HepG2 (cell line): ENCODE measurements around the gene ARHGAP32. TPM values are rescaled to one million over a fixed set of nuclear protein-coding genes. Genes with fewer than 3 reads are reported as not detected.

ENCODE experiments used
- ATF7-NPFF ChIP-seq: sonication (generic); formaldehyde crosslinking; IDR thresholded peaks from 2 replicates; pipeline ENCODE4 v1.8.1; 2023; ENCODE audit warnings: mild to moderate bottlenecking, low read depth, missing genetic modification reagents, moderate library complexity
- BHLHE40 ChIP-seq: IDR thresholded peaks from 2 replicates; pipeline ENCODE4 v1.6.1; 2011; ENCODE audit warnings: low read length, improper control_type of control experiment
- FOXK2 ChIP-seq: fragments of 450-650 bp; IDR thresholded peaks from 2 replicates; pipeline ENCODE4 v1.6.1; 2016
- HMG20A ChIP-seq: IDR thresholded peaks from 2 replicates; pipeline ENCODE4 v1.6.1; 2016; ENCODE audit warnings: borderline replicate concordance
- HOXD1 ChIP-seq: sonication (generic); formaldehyde crosslinking; IDR thresholded peaks from 2 replicates; pipeline ENCODE4 v1.5.0; 2020; ENCODE audit warnings: missing genetic modification reagents
- JUN ChIP-seq: sonication (generic); formaldehyde crosslinking; IDR thresholded peaks from 2 replicates; pipeline ENCODE4 v1.4.0; 2020; ENCODE audit warnings: mild to moderate bottlenecking, missing genetic modification reagents
- KLF11 ChIP-seq: IDR thresholded peaks from 2 replicates; pipeline ENCODE4 v1.6.1; 2016; ENCODE audit warnings: missing compliant biosample characterization
- KLF12 ChIP-seq: sonication (generic); formaldehyde crosslinking; IDR thresholded peaks from 2 replicates; pipeline ENCODE4 v1.4.0; 2020; ENCODE audit warnings: missing genetic modification reagents, borderline replicate concordance
- KLF9 ChIP-seq: IDR thresholded peaks from 2 replicates; pipeline ENCODE4 v1.6.1; 2016; ENCODE audit warnings: low read depth
- MED13 ChIP-seq: sonication (generic); formaldehyde crosslinking; IDR thresholded peaks from 2 replicates; pipeline ENCODE4 v1.5.0; 2020; ENCODE audit warnings: missing genetic modification reagents
- MEIS2 ChIP-seq: sonication (generic); formaldehyde crosslinking; IDR thresholded peaks from 2 replicates; pipeline ENCODE4 v1.9.0; 2021; ENCODE audit warnings: mild to moderate bottlenecking, missing genetic modification reagents
- NR2F6 ChIP-seq, 2 experiments: IDR thresholded peaks; 2 replicates each; pipeline ENCODE4 v1.6.1; 2016; ENCODE audit warnings: antibody characterized with exemption in 1 of 2, mild to moderate bottlenecking in 1 of 2
- PHB2 ChIP-seq: fragments of 450-650 bp; IDR thresholded peaks from 2 replicates; pipeline ENCODE4 v1.6.1; 2018; ENCODE audit not compliant: partially characterized antibody
- PPARG ChIP-seq: conservative IDR thresholded peaks from 2 replicates; pipeline ENCODE4 v1.6.1; 2016; ENCODE audit warnings: missing biosample characterization, missing genetic modification reagents
- SMAD3 ChIP-seq: sonication (generic); formaldehyde crosslinking; IDR thresholded peaks from 2 replicates; pipeline ENCODE4 v1.4.0; 2020; ENCODE audit warnings: missing genetic modification reagents
- TARDBP ChIP-seq: sonication (generic); formaldehyde crosslinking; IDR thresholded peaks from 2 replicates; pipeline ENCODE4 v1.8.0; 2022; ENCODE audit warnings: mild to moderate bottlenecking, missing genetic modification reagents
- TCF7 ChIP-seq: sonication (generic); IDR thresholded peaks from 2 replicates; pipeline ENCODE4 v1.6.1; 2016; ENCODE audit warnings: antibody characterized with exemption, low read depth
- TCF7L2 ChIP-seq: IDR thresholded peaks from 2 replicates; pipeline ENCODE4 v1.6.1; 2011; ENCODE audit warnings: mild to moderate bottlenecking, low read depth, low read length, moderate library complexity
- TEAD3 ChIP-seq: optimal IDR thresholded peaks from 2 replicates; pipeline ENCODE3; 2016; ENCODE audit warnings: borderline replicate concordance
- ZFP36L2 ChIP-seq: sonication (generic); formaldehyde crosslinking; IDR thresholded peaks from 2 replicates; pipeline ENCODE4 v1.4.0; 2020; ENCODE audit warnings: missing genetic modification reagents
- ZMYM2 ChIP-seq: sonication (generic); formaldehyde crosslinking; IDR thresholded peaks from 2 replicates; pipeline ENCODE4 v1.8.0; 2022; ENCODE audit warnings: mild to moderate bottlenecking, missing genetic modification reagents
- ZNF12 ChIP-seq: sonication (generic); formaldehyde crosslinking; IDR thresholded peaks from 2 replicates; pipeline ENCODE4 v1.5.0; 2020; ENCODE audit warnings: missing genetic modification reagents
- ZNF354B ChIP-seq: sonication (generic); formaldehyde crosslinking; IDR thresholded peaks from 2 replicates; pipeline ENCODE4 v1.8.0; 2022; ENCODE audit warnings: mild to moderate bottlenecking, missing genetic modification reagents
- ZNF431 ChIP-seq: sonication (generic); formaldehyde crosslinking; IDR thresholded peaks from 2 replicates; pipeline ENCODE4 v1.9.0; 2022; ENCODE audit warnings: missing genetic modification reagents, low read depth, mild to moderate bottlenecking, borderline replicate concordance
- ZNF780A ChIP-seq: sonication (generic); formaldehyde crosslinking; IDR thresholded peaks from 2 replicates; pipeline ENCODE4 v1.8.0; 2022; ENCODE audit warnings: mild to moderate bottlenecking, missing genetic modification reagents, moderate library complexity
- ZSCAN29 ChIP-seq: sonication (generic); formaldehyde crosslinking; conservative IDR thresholded peaks from 2 replicates; pipeline ENCODE4 v1.4.0; 2020; ENCODE audit warnings: mild to moderate bottlenecking, missing genetic modification reagents
- polyA plus RNA-seq, 8 experiments: library from polyadenylated mRNA; depleted of rRNA in 3 of 8; stranded (reverse) in 7 of 8; unstranded in 1 of 8; fragments of >200 nt; fragmentation: Illumina TruSeq in 4 of 8; extraction: Trizol in 4 of 8; gene quantifications; 2 replicates each; pipeline versions ENCODE4 v1.2.1 to v1.2.3, GENCODE V29; 2011 to 2016; ENCODE audit warnings: low read depth in 4 of 8, missing spikeins in 1 of 8, mixed read lengths in 1 of 8; ENCODE audit not compliant: insufficient read depth in 1 of 8
- total RNA-seq, 5 experiments: library from RNA; depleted of rRNA; stranded (reverse); fragments of >200 nt; fragmentation: Illumina TruSeq; extraction: Trizol; gene quantifications; 2 replicates each; pipeline ENCODE4 v1.2.3, GENCODE V29; 2016; ENCODE audit warnings: low read depth in 1 of 5
- TF ChIP-seq, protein P1 (sequence below): IDR thresholded peaks from 2 replicates; pipeline ENCODE4 v1.6.1; 2016; ENCODE audit warnings: low read depth, control low read depth
- TF ChIP-seq, protein P2 (sequence below): sonication (generic); formaldehyde crosslinking; IDR thresholded peaks from 2 replicates; pipeline ENCODE4 v1.4.0; 2020; ENCODE audit warnings: missing genetic modification reagents
- TF ChIP-seq, protein P3 (sequence below): sonication (generic); formaldehyde crosslinking; conservative IDR thresholded peaks from 2 replicates; pipeline ENCODE4 v1.8.0; 2022; ENCODE audit warnings: mild to moderate bottlenecking, moderate library complexity, missing genetic modification reagents

Gene ARHGAP32
- total and polyA plus RNA-seq, 2 of the 13 experiments (the other 11 are each of a cell fraction or from before 2014, with no cell fraction given) = 6.3 to 8.2 TPM

DNA sequence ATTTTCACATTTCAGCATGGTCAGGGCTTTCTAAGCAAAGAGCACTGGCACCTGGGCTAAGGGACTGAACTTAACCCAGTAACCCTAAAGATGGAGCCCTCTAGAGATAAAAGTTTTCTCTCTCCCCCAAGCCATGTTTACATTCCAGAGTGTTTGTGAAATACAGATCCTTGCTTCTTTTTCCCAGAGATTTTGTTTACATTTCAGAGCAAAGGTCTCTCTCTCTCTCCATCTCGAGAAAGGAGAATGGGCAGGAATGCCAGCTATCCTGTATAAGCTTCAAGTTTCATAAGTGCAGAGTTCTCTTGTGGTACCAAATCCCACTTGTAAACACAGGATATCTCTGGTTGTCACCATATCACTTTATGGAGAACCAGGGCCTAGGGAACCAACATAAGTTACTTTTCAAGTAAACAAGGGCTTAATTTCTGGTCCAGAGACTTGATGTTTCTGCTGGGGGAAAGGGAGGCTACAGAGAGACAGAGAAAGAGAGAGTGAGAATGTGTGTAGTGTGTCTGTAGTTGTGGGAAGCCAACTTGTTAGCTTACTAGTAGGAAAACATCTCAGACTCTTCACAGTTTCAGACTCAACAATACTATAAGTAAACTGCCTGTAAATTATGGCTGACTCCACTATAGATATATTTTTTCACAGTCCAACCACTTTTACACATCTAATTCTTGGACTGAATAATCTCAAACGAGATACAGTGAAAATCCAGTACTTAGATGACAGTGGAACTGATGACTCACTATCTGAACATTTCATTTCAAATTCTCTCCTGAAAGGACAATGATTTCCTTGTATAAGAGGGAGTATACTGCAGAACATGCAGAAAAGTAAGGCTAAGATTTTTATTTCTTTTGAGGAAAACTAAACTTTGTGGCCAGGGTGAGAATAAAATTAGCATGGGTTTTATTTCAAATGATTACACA, 76.2 kb downstream of the ARHGAP32 start (continued):
- TF ChIP-seq, protein P1, sequence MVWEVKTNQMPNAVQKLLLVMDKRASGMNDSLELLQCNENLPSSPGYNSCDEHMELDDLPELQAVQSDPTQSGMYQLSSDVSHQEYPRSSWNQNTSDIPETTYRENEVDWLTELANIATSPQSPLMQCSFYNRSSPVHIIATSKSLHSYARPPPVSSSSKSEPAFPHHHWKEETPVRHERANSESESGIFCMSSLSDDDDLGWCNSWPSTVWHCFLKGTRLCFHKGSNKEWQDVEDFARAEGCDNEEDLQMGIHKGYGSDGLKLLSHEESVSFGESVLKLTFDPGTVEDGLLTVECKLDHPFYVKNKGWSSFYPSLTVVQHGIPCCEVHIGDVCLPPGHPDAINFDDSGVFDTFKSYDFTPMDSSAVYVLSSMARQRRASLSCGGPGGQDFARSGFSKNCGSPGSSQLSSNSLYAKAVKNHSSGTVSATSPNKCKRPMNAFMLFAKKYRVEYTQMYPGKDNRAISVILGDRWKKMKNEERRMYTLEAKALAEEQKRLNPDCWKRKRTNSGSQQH (CRISPR knock-in tag) = no peak
- peak; percentile 87 for TF ChIP-seq HMG20A
- peak; percentile 71 for TF ChIP-seq NR2F6 (IDR thresholded peaks at IDR 0.05)
- TF ChIP-seq NR2F6 (CRISPR knock-in tag; IDR thresholded peaks at IDR 0.05) = peak; percentile 68; the same call in 1 of the 2 replicates
- peak; percentile 48; the same call in 1 of the 2 replicates for TF ChIP-seq SMAD3 (CRISPR knock-in tag)
- TF ChIP-seq ATF7-NPFF (CRISPR knock-in tag) = no peak
- TF ChIP-seq, protein P2, sequence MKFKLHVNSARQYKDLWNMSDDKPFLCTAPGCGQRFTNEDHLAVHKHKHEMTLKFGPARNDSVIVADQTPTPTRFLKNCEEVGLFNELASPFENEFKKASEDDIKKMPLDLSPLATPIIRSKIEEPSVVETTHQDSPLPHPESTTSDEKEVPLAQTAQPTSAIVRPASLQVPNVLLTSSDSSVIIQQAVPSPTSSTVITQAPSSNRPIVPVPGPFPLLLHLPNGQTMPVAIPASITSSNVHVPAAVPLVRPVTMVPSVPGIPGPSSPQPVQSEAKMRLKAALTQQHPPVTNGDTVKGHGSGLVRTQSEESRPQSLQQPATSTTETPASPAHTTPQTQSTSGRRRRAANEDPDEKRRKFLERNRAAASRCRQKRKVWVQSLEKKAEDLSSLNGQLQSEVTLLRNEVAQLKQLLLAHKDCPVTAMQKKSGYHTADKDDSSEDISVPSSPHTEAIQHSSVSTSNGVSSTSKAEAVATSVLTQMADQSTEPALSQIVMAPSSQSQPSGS (CRISPR knock-in tag) = peak; percentile 55; the same call in 1 of the 2 replicates
- 0 out of 2 replicates have a peak, but pooled peaks have one; percentile 26 for TF ChIP-seq ZMYM2 (CRISPR knock-in tag)
- TF ChIP-seq, protein P3, sequence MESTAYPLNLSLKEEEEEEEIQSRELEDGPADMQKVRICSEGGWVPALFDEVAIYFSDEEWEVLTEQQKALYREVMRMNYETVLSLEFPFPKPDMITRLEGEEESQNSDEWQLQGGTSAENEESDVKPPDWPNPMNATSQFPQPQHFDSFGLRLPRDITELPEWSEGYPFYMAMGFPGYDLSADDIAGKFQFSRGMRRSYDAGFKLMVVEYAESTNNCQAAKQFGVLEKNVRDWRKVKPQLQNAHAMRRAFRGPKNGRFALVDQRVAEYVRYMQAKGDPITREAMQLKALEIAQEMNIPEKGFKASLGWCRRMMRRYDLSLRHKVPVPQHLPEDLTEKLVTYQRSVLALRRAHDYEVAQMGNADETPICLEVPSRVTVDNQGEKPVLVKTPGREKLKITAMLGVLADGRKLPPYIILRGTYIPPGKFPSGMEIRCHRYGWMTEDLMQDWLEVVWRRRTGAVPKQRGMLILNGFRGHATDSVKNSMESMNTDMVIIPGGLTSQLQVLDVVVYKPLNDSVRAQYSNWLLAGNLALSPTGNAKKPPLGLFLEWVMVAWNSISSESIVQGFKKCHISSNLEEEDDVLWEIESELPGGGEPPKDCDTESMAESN (CRISPR knock-in tag) = no peak
- TF ChIP-seq KLF9 (CRISPR knock-in tag) = no peak
- TF ChIP-seq BHLHE40 = no peak
- TF ChIP-seq ZNF12 (CRISPR knock-in tag) = no peak
- no peak for TF ChIP-seq ZFP36L2
- TF ChIP-seq HOXD1 (CRISPR knock-in tag) = no peak
- peak; percentile 79 for TF ChIP-seq PPARG
- peak; percentile 57 for TF ChIP-seq TCF7
- no peak for TF ChIP-seq MED13 (CRISPR knock-in tag)
- no peak for TF ChIP-seq ZNF780A (CRISPR knock-in tag)
- TF ChIP-seq ZSCAN29 = 0 out of 2 replicates have a peak, but pooled peaks have one; percentile 39
- TF ChIP-seq TCF7L2 = no peak
- peak; percentile 66; the same call in 1 of the 2 replicates for TF ChIP-seq TARDBP (CRISPR knock-in tag)
- TF ChIP-seq KLF12 (CRISPR knock-in tag) = no peak
- no peak for TF ChIP-seq ZNF431 (CRISPR knock-in tag)
- TF ChIP-seq KLF11 = no peak
- no peak for TF ChIP-seq ZNF354B (CRISPR knock-in tag)
- TF ChIP-seq MEIS2 (CRISPR knock-in tag) = no peak
- no peak for TF ChIP-seq PHB2
- no peak for TF ChIP-seq JUN (CRISPR knock-in tag)
- peak; percentile 97 for TF ChIP-seq TEAD3
- peak; percentile 37; the same call in 1 of the 2 replicates for TF ChIP-seq FOXK2
